Naive thymus-derived CD8-positive, alpha-beta T cell (primary cell): ENCODE data around the gene PCDHB10. TPM values are rescaled to one million over a fixed set of nuclear protein-coding genes. Genes with fewer than 3 reads are reported as not detected.
A peak's percentile ranks its signal among the peaks of the same experiment; 100 is the strongest.
"Not testable (repeated sequence)": the region's sequence is repeated elsewhere in the genome, so short reads cannot be mapped to it uniquely, and the experiment has no call there.

Source experiments
- ATAC-seq, 2 donors: fragments of 150-1000 bp; cut with Tn5 transposase in 1 of 2; sonication (Bioruptor Pico), chemical (Tn5 transposase) in 1 of 2; 1 replicate in 1 of 2; 2 replicates in 1 of 2; pipeline ENCODE4 v1.10.0; 2021; ENCODE audit warnings: mild to moderate bottlenecking in 2 of 2, moderate library complexity in 2 of 2
- POLR2A ChIA-PET: fragments of 350-600 bp; sonication (Branson Sonifier 250); formaldehyde crosslinking; loops from one replicate; lab custom pipeline; 2021; ENCODE audit warnings: antibody characterized with exemption; lab: Charles Lee
- DNase-seq, 10 donors: peaks; one replicate each; pipeline versions ENCODE4 v3.0.0 to v3.0.0-alpha.2; 2020 to 2022
- H3K27ac Mint-ChIP-seq, 10 donors: one replicate each; pipeline ENCODE4 v1.8.0; 2020 to 2022; ENCODE audit warnings: mild to moderate bottlenecking in 10 of 10, mixed read lengths in 10 of 10, moderate library complexity in 4 of 10, inconsistent platforms in 1 of 10
- H3K27me3 Mint-ChIP-seq, 5 donors: one replicate each; pipeline ENCODE4 v1.8.0; 2021 to 2022; ENCODE audit warnings: mixed read lengths in 5 of 5
- H3K36me3 Mint-ChIP-seq, 3 donors: one replicate each; pipeline ENCODE4 v1.8.0; 2020 to 2022; ENCODE audit warnings: mixed read lengths in 3 of 3, mild to moderate bottlenecking in 2 of 3, inconsistent platforms in 1 of 3
- H3K4me1 Mint-ChIP-seq, 4 donors: one replicate each; pipeline ENCODE4 v1.8.0; 2021 to 2022; ENCODE audit warnings: mixed read lengths in 4 of 4
- H3K4me3 Mint-ChIP-seq, 10 donors: one replicate each; pipeline ENCODE4 v1.8.0; 2020 to 2022; ENCODE audit warnings: mild to moderate bottlenecking in 10 of 10, mixed read lengths in 10 of 10, moderate library complexity in 6 of 10, inconsistent platforms in 1 of 10
- H3K9me3 Mint-ChIP-seq, 9 donors: one replicate each; pipeline ENCODE4 v1.8.0; 2020 to 2022; ENCODE audit warnings: mixed read lengths in 9 of 9, mild to moderate bottlenecking in 3 of 9, inconsistent platforms in 1 of 9, moderate library complexity in 1 of 9
- polyA plus RNA-seq, 3 donors: library from polyadenylated mRNA; unstranded; fragments of 300-500 nt; fragmentation: Illumina TruSeq; gene quantifications; one replicate each; pipeline ENCODE4 v1.2.3, GENCODE V29; 2021
- total RNA-seq, 8 experiments: library from RNA in 2 of 8; stranded (reverse) in 2 of 8; gene quantifications; one replicate each; pipeline ENCODE4 v1.2.3 and lab custom pipeline; 2021 to 2026

PCDHB10 gene
- total and polyA plus RNA-seq, 5 experiments from 2014 or later: not detected

- peaks cover 10 to 29% (median 24%) of the 10 kb centered on the region in 5 donors for H3K27me3 Mint-ChIP-seq
- peaks cover 0 to 16% (median 5%) of the 10 kb centered on the region in 3 donors for H3K36me3 Mint-ChIP-seq
- H3K4me3 Mint-ChIP-seq: peak overlapping the region in 1 of 10 donors; percentile 10
- peaks cover 0 to 24% (median 11%) of the 10 kb centered on the region in 9 donors for H3K9me3 Mint-ChIP-seq
- DNase-seq, ATAC-seq, H3K27ac Mint-ChIP-seq, H3K4me1 Mint-ChIP-seq, POLR2A ChIA-PET: not testable (repeated sequence)
Observed at GRCh38 chr5:141174291-141175104, 17.7 kb upstream of the PCDHB10 start.

DNA sequence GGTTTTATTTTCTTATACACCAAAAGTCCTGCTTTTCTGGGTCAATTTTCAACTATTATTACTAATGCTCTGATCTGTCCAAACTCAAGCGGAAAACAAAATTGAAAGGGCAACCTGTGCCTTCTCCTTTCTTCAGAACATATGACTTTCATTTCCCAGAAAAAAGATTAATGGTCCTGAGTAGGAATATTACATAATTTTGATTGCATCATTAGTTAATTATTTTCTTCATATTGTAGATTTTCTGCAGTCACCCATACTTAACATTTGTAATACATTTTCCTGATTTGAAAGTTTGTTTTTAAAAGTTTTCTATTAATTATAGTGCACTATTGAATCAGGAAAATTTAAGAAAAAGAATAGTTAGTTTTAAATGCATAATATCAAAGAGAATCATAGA lies 16.2 kb upstream of the PCDHB10 start:
- peaks cover 0 to 6% (median 2%) of the 10 kb centered on the region in 4 donors for H3K4me1 Mint-ChIP-seq
- H3K4me3 Mint-ChIP-seq: no peak overlapping the region
- no peak for ATAC-seq
- POLR2A ChIA-PET: no interaction called here
- DNase-seq: no peak
- no peak overlapping the region for H3K27ac Mint-ChIP-seq
- peaks cover 14 to 28% (median 19%) of the 10 kb centered on the region in 5 donors for H3K27me3 Mint-ChIP-seq
- H3K9me3 Mint-ChIP-seq: peaks cover 0 to 31% (median 17%) of the 10 kb centered on the region in 9 donors
- peaks cover 0 to 21% (median 5%) of the 10 kb centered on the region in 3 donors for H3K36me3 Mint-ChIP-seq

DNA sequence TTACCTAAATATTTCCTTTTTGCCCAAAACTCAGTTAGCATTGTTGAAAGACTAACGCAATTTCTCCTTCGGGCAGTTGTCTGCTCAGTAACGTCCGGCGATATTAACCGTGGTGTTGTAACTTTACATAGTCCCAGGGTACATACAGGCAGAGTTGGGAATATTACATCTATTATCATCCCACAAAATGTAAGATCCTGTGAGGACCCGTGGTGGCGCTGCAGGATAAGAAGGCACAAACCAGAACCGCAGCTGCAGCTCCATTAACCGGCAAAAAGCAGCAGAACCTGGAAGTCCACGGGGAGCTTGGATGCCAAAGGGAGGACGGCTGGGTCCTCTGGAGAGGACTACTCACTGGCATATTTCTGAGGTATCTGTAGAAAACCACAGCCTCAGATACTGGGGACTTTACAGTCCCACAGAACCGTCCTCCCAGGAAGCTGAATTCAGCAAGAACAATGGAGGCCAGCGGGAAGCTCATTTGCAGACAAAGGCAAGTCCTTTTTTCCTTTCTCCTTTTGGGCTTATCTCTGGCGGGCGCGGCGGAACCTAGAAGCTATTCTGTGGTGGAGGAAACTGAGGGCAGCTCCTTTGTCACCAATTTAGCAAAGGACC lies 14.5 kb upstream of the PCDHB10 start, which contains the start of gene PCDHB8:
PCDHB8 (plus strand) TSS at position 214 of the 615 bp plus-strand sequence; CDS start at position 459, 245 bp downstream.
- H3K4me1 Mint-ChIP-seq, ATAC-seq, POLR2A ChIA-PET, H3K4me3 Mint-ChIP-seq, DNase-seq, H3K27ac Mint-ChIP-seq: not testable (repeated sequence)
- Mint-ChIP-seq H3K9me3 (peaks cover 0 to 40% (median 25%) of the 10 kb centered on the region in 9 donors), H3K36me3 (peaks cover 1 to 22% (median 4%) of the 10 kb centered on the region in 3 donors), H3K27me3 (peaks cover 21 to 36% (median 26%) of the 10 kb centered on the region in 5 donors)

DNA sequence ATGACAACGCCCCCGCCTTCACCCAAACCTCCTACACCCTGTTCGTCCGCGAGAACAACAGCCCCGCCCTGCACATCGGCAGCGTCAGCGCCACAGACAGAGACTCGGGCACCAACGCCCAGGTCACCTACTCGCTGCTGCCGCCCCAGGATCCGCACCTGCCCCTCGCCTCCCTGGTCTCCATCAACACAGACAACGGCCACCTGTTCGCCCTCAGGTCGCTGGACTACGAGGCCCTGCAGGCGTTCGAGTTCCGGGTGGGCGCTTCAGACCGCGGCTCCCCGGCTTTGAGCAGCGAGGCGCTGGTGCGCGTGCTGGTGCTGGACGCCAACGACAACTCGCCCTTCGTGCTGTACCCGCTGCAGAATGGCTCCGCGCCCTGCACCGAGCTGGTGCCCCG lies 12.8 kb upstream of the PCDHB10 start:
- POLR2A ChIA-PET, ATAC-seq, H3K4me1 Mint-ChIP-seq, H3K27ac Mint-ChIP-seq, H3K4me3 Mint-ChIP-seq: not testable (repeated sequence)
- peak in 1 of 10 donors; percentile 65 for DNase-seq
- peaks cover 20 to 33% (median 25%) of the 10 kb centered on the region in 5 donors for H3K27me3 Mint-ChIP-seq
- H3K36me3 Mint-ChIP-seq: peaks cover 0 to 23% (median 4%) of the 10 kb centered on the region in 3 donors
- peaks cover 0 to 35% (median 24%) of the 10 kb centered on the region in 9 donors for H3K9me3 Mint-ChIP-seq

- H3K9me3 Mint-ChIP-seq: peaks cover 0 to 38% (median 28%) of the 10 kb centered on the region in 9 donors
- peaks cover 5 to 28% (median 7%) of the 10 kb centered on the region in 3 donors for H3K36me3 Mint-ChIP-seq
Observed at GRCh38 chr5:141179876-141180275, 12.3 kb upstream of the PCDHB10 start.

DNA sequence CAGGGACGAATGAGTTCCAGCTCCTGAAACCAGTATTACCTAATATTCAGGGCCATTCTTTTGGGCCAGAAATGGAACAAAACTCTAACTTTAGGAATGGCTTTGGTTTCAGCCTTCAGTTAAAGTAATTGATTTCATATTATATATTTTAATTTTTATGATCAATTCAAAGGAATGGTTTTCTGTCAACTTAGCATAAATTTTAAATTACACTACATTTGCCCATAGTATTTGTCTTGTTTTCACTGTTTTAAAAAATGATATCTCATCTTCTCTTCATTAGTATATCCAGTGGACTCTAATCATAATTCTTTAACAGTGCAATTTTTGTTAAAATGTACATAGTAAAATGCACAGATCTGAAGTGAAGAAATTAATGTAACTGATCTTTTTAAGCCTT lies 11.8 kb upstream of the PCDHB10 start:
- POLR2A ChIA-PET: no interaction called here
- Mint-ChIP-seq H3K4me1 (no peaks in the 10 kb centered on the region), H3K9me3 (peaks cover 0 to 40% (median 32%) of the 10 kb centered on the region in 9 donors), H3K27me3 (peaks cover 27 to 40% (median 34%) of the 10 kb centered on the region in 5 donors), H3K4me3 (peak overlapping the region in 1 of 10 donors; percentile 43), H3K36me3 (peaks cover 5 to 32% (median 9%) of the 10 kb centered on the region in 3 donors), H3K27ac (no peak overlapping the region)
- ATAC-seq (no peak), DNase-seq (no peak)

More at GRCh38 chr5:141179876-141180275, 12.3 kb upstream of the PCDHB10 start:
- peak overlapping the region in 1 of 10 donors; percentile 43 for H3K4me3 Mint-ChIP-seq
- H3K27ac Mint-ChIP-seq, ATAC-seq, POLR2A ChIA-PET, H3K4me1 Mint-ChIP-seq: not testable (repeated sequence)
- peak in 1 of 10 donors; percentile 53 for DNase-seq
- H3K27me3 Mint-ChIP-seq: peaks cover 25 to 38% (median 30%) of the 10 kb centered on the region in 5 donors

DNA sequence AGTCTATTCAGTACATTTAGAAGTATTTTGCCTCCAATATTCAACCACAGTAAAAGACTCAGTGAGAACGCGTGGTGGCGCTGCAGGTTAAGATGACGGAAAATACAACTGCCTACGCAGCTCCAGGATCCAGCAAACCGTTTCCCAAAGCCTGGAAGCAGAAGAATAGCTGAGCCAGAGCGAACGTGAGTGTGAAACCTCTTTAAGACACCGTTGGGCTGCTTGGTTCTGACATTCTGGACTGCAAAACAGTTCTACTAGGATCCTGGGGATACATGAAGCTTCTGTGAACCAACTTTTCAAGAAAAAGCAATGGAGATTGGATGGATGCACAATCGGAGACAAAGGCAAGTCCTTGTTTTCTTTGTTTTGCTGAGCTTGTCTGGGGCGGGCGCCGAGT lies 9.9 kb upstream of the PCDHB10 start, which contains the start of gene PCDHB16:
PCDHB16 (plus strand) TSS at position 140 of the 400 bp plus-strand sequence; CDS start at position 313, 173 bp downstream.
- no peak within 1 kb of the TSS for H3K27ac Mint-ChIP-seq
- peaks cover 2 to 6% (median 4%) of the 10 kb centered on the region in 4 donors for H3K4me1 Mint-ChIP-seq
- H3K36me3 Mint-ChIP-seq: peaks cover 5 to 43% (median 9%) of the 10 kb centered on the region in 3 donors
- POLR2A ChIA-PET: no interaction called here
- DNase-seq: no peak
- peaks cover 6 to 47% (median 41%) of the 10 kb centered on the region in 9 donors for H3K9me3 Mint-ChIP-seq
- no peak within 1 kb of the TSS for H3K4me3 Mint-ChIP-seq
- no peak for ATAC-seq
- H3K27me3 Mint-ChIP-seq: peaks cover 37 to 55% (median 45%) of the 10 kb centered on the region in 5 donors

GRCh38 chr5:141184117-141184855 lies 7.9 kb upstream of the PCDHB10 start:
- Mint-ChIP-seq H3K36me3 (peaks cover 12 to 53% (median 14%) of the 10 kb centered on the region in 3 donors), H3K4me1 (peaks cover 2 to 11% (median 4%) of the 10 kb centered on the region in 4 donors), H3K9me3 (peaks cover 6 to 60% (median 49%) of the 10 kb centered on the region in 9 donors), H3K27me3 (peaks cover 42 to 70% (median 56%) of the 10 kb centered on the region in 5 donors)
- ATAC-seq, POLR2A ChIA-PET, DNase-seq, H3K27ac Mint-ChIP-seq, H3K4me3 Mint-ChIP-seq: not testable (repeated sequence)

- ATAC-seq (no peak), DNase-seq (peak in 3 of 10 donors; percentile 6 to 22 (median 17))
- Mint-ChIP-seq H3K36me3 (peaks cover 22 to 53% (median 25%) of the 10 kb centered on the region in 3 donors), H3K4me3 (peak within 1 kb of the TSS in 8 of 10 donors; percentile 12 to 56 (median 34)), H3K4me1 (peaks cover 2 to 11% (median 4%) of the 10 kb centered on the region in 4 donors), H3K27me3 (peaks cover 44 to 82% (median 67%) of the 10 kb centered on the region in 5 donors), H3K9me3 (peaks cover 6 to 71% (median 50%) of the 10 kb centered on the region in 9 donors), H3K27ac (peak within 1 kb of the TSS in 1 of 10 donors; percentile 6)
- POLR2A ChIA-PET: no interaction called here
Observed at GRCh38 chr5:141186897-141187512, 5.1 kb upstream of the PCDHB10 start, which contains the start of gene PCDHB9. Gene PCDHB9 (plus strand): TSS chr5:141187161. CDS start chr5:141187319, 158 bp downstream.

DNA sequence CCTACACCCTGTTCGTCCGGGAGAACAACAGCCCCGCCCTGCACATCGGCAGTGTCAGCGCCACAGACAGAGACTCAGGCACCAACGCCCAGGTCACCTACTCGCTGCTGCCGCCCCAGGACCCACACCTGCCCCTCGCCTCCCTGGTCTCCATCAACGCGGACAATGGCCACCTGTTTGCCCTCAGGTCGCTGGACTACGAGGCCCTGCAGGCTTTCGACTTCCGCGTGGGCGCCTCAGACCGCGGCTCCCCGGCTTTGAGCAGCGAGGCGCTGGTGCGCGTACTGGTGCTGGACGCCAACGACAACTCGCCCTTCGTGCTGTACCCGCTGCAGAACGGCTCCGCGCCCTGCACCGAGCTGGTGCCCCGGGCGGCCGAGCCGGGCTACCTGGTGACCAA lies 3.5 kb upstream of the PCDHB10 start:
- H3K27ac Mint-ChIP-seq, H3K4me3 Mint-ChIP-seq, DNase-seq, ATAC-seq, POLR2A ChIA-PET: not testable (repeated sequence)
- H3K27me3 Mint-ChIP-seq: peaks cover 43 to 82% (median 59%) of the 10 kb centered on the region in 5 donors
- peaks cover 2 to 11% (median 4%) of the 10 kb centered on the region in 4 donors for H3K4me1 Mint-ChIP-seq
- peaks cover 6 to 71% (median 40%) of the 10 kb centered on the region in 9 donors for H3K9me3 Mint-ChIP-seq
- H3K36me3 Mint-ChIP-seq: peaks cover 27 to 53% (median 31%) of the 10 kb centered on the region in 3 donors

GRCh38 chr5:141189131-141189530 lies 3.0 kb upstream of the PCDHB10 start:
- H3K4me1 Mint-ChIP-seq: peaks cover 2 to 11% (median 4%) of the 10 kb centered on the region in 4 donors
- H3K27ac Mint-ChIP-seq, H3K4me3 Mint-ChIP-seq, POLR2A ChIA-PET, DNase-seq, ATAC-seq: not testable (repeated sequence)
- H3K9me3 Mint-ChIP-seq: peaks cover 6 to 70% (median 40%) of the 10 kb centered on the region in 9 donors
- peaks cover 43 to 84% (median 59%) of the 10 kb centered on the region in 5 donors for H3K27me3 Mint-ChIP-seq
- peaks cover 27 to 53% (median 31%) of the 10 kb centered on the region in 3 donors for H3K36me3 Mint-ChIP-seq
